Measurements from ENCODE around the gene TTC13.

Gene TTC13

GRCh38 chr1:230905733-230906132, 72.9 kb downstream of the TTC13 start:
- DNase-seq: no peak

- no peak for DNase-seq
Observed at GRCh38 chr1:230902349-230902923, 76.2 kb downstream of the TTC13 start.

- no peak for DNase-seq
Observed at GRCh38 chr1:230901671-230902070, 77.0 kb downstream of the TTC13 start.

- no peak for DNase-seq
Observed at GRCh38 chr1:230900984-230901383, 77.7 kb downstream of the TTC13 start.

- no peak for DNase-seq
Observed at GRCh38 chr1:230899841-230900251, 78.8 kb downstream of the TTC13 start.

GRCh38 chr1:230898748-230899147, 79.9 kb downstream of the TTC13 start:
- no peak for DNase-seq

- DNase-seq: no peak
Observed at GRCh38 chr1:230898144-230898543, 80.5 kb downstream of the TTC13 start.

- DNase-seq: no peak
Observed at GRCh38 chr1:230896779-230897178, 81.9 kb downstream of the TTC13 start.

- DNase-seq: no peak
Observed at GRCh38 chr1:230895452-230895851, 83.2 kb downstream of the TTC13 start.

- DNase-seq: no peak
Observed at GRCh38 chr1:230894664-230895063, 84.0 kb downstream of the TTC13 start.

- DNase-seq: no peak
Observed at GRCh38 chr1:230894032-230894431, 84.6 kb downstream of the TTC13 start.

- DNase-seq: no peak
Observed at GRCh38 chr1:230892018-230892491, 86.6 kb downstream of the TTC13 start.

- DNase-seq: no peak
Observed at GRCh38 chr1:230891413-230891812, 87.2 kb downstream of the TTC13 start.

GRCh38 chr1:230884646-230885045, 94.0 kb downstream of the TTC13 start:
- no peak for DNase-seq

- DNase-seq: no peak
Observed at GRCh38 chr1:230883967-230884366, 94.7 kb downstream of the TTC13 start.

GRCh38 chr1:230879778-230880177, 98.9 kb downstream of the TTC13 start:
- DNase-seq: no peak

- no peak for DNase-seq
Observed at GRCh38 chr1:230878591-230878990, 100.1 kb downstream of the TTC13 start.

GRCh38 chr1:230877924-230878590, 100.6 kb downstream of the TTC13 start:
- DNase-seq: no peak

GRCh38 chr1:230877146-230877923, 101.3 kb downstream of the TTC13 start:
- no peak for DNase-seq

- no peak for DNase-seq
Observed at GRCh38 chr1:230876660-230877059, 102.0 kb downstream of the TTC13 start.

- DNase-seq: no peak
Observed at GRCh38 chr1:230875370-230875769, 103.3 kb downstream of the TTC13 start.

GRCh38 chr1:230870916-230871315, 107.7 kb downstream of the TTC13 start:
- DNase-seq: no peak

- no peak for DNase-seq
Observed at GRCh38 chr1:230869500-230869899, 109.2 kb downstream of the TTC13 start.
